KOPT-K1 (cell line): Measurements from ENCODE around the gene TACO1.

Source experiments
- H3K27ac ChIP-seq: fragments of 200-600 bp; sonication (generic); 2 replicates; pipeline ENCODE4 v1.5.1; 2016; ENCODE audit warnings: antibody characterized with exemption, mild to moderate bottlenecking, low read depth, low read length; ENCODE audit not compliant: poor library complexity, severe bottlenecking
- H3K36me3 ChIP-seq: fragments of 200-600 bp; sonication (generic); 2 replicates; pipeline ENCODE4 v1.5.1; 2017; ENCODE audit warnings: antibody characterized with exemption, mild to moderate bottlenecking, low read length, moderate library complexity; ENCODE audit not compliant: insufficient read depth
- H3K9me3 ChIP-seq: fragments of 200-600 bp; sonication (generic); 2 replicates; pipeline ENCODE4 v1.5.1; 2017; ENCODE audit warnings: antibody characterized with exemption, low read length, mild to moderate bottlenecking; ENCODE audit not compliant: insufficient read depth, poor library complexity, severe bottlenecking

Gene TACO1

GRCh38 chr17:63587770-63588169, 12.9 kb upstream of the TACO1 start:
- H3K9me3 ChIP-seq: no peaks in the 10 kb centered on the region
- peaks cover 98% of the 10 kb centered on the region for H3K36me3 ChIP-seq
- H3K27ac ChIP-seq: no peak overlapping the region

- peaks cover 98% of the 10 kb centered on the region for H3K36me3 ChIP-seq
- H3K27ac ChIP-seq: no peak overlapping the region
These were observed 11.9 kb upstream of the TACO1 start for GRCh38 chr17:63588797-63589196.

GRCh38 chr17:63589646-63590045, 11.0 kb upstream of the TACO1 start:
- H3K9me3 ChIP-seq: no peaks in the 10 kb centered on the region
- no peak overlapping the region for H3K27ac ChIP-seq
- peaks cover 96% of the 10 kb centered on the region for H3K36me3 ChIP-seq

More at GRCh38 chr17:63588797-63589196, 11.9 kb upstream of the TACO1 start:
- no peaks in the 10 kb centered on the region for H3K9me3 ChIP-seq

GRCh38 chr17:63592797-63593196, 7.9 kb upstream of the TACO1 start:
- no peaks in the 10 kb centered on the region for H3K9me3 ChIP-seq
- H3K36me3 ChIP-seq: peaks cover 70% of the 10 kb centered on the region
- no peak overlapping the region for H3K27ac ChIP-seq

GRCh38 chr17:63595132-63595531, 5.6 kb upstream of the TACO1 start:
- no peak overlapping the region for H3K27ac ChIP-seq
- H3K9me3 ChIP-seq: no peaks in the 10 kb centered on the region
- H3K36me3 ChIP-seq: peaks cover 47% of the 10 kb centered on the region

DNA sequence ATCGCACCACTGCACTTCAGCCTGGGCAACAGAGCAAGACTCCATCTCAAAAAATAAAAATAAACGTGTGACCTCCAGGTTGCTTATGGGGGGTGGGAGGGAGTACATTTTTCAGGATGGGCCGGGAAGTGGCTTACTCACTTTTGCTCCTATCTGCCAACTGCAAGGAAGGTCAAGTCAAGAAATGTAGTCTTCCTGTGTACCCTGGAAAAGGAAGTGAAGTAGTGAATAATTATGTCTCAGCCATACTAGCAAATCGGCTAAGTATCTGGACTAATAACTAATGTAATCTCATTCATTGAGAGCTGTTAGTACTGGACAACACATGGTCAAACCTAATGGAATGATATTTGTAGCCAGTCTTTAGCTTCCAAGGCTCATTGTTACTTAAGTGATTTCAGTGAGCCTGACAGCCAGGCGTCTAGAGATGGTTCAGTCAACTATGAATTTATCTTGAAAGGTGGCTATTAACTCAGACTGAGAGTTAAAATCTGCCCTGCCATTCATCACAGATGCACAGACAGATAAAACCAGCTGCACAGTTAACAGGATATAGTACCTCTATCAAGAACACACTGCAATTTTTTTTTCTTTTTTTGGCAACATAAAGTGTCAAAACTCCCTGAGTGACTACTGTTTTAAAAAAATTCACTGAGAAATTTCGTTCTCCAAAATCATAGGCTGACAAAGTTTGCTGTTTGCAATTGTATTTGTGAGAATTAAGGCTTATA, 3.7 kb upstream of the TACO1 start:
- no peak overlapping the region for H3K27ac ChIP-seq
- H3K9me3 ChIP-seq: no peaks in the 10 kb centered on the region
- H3K36me3 ChIP-seq: peaks cover 28% of the 10 kb centered on the region

DNA sequence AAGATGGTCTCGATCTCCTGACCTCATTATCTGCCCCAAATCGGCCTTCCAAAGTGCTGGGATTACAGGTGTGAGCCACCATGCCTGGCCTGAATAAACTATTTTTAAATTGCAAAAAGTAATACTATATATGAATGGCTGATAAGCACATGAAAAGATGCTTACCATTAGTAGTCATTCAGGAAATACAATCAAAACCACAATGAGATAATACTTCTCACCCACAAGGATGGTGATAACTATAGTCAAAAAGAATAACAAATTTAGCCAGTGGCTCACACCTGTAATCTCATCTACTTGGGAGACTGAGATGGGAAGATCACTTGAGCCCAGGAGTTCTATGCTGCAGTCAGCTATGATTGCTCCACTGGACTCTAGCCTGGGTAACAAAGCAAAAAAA, 2.4 kb upstream of the TACO1 start:
- H3K36me3 ChIP-seq: peaks cover 17% of the 10 kb centered on the region
- H3K27ac ChIP-seq: no peak overlapping the region
- no peaks in the 10 kb centered on the region for H3K9me3 ChIP-seq

DNA sequence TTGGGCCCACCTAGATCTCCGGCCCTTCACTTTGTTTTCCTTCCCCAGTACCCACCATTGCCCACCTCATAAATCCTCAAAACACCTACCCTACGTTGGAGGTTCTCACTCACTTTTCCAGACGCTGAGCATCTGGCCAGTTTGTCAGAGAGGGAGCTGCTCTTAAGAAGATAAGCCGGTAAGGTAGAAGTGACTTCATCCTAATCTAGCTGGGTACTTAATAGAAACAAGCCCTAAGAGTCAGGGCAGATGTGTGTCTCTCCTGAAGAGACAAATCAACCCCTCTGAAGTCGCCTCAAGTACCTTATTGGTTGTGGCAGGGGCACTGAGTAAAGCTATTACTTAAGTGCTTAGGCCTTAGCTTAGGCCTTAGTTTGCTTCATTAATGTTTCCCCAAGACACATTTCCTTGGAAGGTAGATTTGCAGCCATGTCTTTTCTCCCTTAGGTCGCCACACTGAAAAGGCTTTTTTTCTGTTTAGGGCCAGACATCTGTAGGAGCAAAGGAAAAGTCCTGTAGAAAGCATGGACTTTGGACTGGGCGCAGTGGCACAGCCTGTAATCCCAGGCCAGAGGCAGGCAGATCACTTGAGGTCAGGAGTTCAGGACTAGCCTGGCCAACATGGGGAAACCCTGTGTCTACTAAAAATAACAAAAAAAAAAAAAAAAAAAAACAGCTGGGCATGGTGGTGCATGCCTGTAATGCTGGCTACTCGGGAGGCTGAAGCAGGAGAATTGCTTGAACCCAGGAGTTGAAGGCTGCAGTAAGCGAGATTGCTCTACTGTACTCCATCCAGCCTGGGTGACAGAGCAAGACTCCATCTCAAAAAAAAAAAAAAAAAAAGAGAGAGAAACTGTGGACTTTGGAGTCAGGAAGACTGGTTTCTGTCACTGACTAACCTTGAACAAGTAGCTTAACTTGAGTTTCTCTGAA, 1.0 kb downstream of the TACO1 start:
- peak overlapping the region; percentile 70 for H3K27ac ChIP-seq
- H3K36me3 ChIP-seq: peaks cover 33% of the 10 kb centered on the region
- no peaks in the 10 kb centered on the region for H3K9me3 ChIP-seq

DNA sequence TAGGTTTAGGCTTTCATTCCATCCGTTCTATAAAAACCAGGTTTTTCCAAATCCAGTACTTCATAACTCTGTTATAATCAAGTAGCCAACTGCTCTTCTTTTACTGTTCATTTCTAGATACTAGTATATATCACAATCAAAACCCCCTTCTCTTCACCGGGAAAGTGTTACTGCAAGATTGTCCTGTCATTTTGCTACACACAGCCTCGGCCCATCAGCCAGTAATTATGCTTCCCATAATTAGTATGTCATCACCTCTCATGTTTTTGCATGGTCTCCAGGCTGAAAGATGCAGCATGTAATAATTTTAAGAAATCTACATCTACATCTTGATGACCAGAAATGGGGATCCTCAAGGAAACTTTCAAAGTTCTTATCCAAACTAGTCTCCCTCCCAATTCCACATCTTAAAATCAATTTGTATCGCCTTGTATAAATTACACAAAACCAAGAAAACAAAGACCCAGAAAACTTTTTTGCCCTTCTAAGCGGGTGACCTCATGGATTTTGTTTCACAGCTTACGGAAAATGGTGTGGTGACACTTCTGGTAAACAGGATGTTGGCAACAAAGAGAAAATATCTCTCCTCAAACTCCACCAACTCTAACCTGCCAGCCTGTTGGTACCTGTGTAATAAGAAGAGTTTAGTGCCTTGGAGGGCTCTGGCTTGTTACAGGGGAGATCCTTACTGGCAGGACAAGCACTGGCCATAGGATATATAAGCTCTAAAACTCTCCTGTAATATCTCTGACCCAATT, 9.3 kb downstream of the TACO1 start:
- H3K9me3 ChIP-seq: no peaks in the 10 kb centered on the region
- no peak overlapping the region for H3K27ac ChIP-seq
- peaks cover 61% of the 10 kb centered on the region for H3K36me3 ChIP-seq

- H3K27ac ChIP-seq: no peak overlapping the region
- H3K36me3 ChIP-seq: peaks cover 53% of the 10 kb centered on the region
- H3K9me3 ChIP-seq: no peaks in the 10 kb centered on the region
These were observed 10.2 kb downstream of the TACO1 start for GRCh38 chr17:63610854-63611253.

DNA sequence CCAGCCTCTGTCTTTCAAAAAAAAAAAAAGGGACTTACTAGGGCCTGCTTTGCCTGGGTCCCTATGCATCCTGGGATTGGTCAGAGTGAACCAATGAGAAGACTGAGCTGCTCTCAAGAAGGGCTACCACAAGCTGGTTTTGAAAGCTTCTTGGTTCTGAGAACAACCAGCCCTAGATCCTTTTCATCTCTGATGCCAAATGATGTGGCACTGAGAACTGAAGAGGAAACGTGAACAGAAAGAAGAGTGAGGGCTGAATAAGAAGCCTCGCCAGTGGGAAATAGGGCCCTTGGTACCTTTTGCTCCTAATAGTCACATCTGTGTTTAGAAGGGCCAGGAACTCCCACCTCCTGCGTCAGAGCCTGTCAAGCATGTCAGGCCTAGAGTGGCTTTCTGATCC, 10.7 kb downstream of the TACO1 start:
- no peak overlapping the region for H3K27ac ChIP-seq
- H3K36me3 ChIP-seq: peaks cover 48% of the 10 kb centered on the region
- H3K9me3 ChIP-seq: no peaks in the 10 kb centered on the region

DNA sequence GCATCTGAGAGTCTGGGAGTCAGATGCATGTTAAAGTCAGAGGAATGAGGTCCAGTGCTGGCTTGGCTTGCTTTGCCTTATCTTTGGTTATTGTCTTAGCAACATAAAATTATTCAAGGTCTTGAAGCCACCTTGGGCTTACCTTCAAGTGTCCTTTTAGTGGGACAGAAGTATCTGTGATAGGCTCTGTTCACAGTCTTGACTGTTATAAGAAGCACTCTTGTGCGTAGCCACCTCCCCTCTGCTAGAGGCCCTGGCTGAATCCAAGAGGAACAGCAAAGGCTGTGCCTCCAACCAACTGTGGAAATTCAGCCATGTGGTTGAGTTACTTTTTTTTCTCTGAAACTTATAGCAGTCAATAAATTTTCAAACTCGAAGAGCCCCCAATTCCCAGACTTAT, 13.0 kb downstream of the TACO1 start:
- H3K36me3 ChIP-seq: peaks cover 24% of the 10 kb centered on the region

DNA sequence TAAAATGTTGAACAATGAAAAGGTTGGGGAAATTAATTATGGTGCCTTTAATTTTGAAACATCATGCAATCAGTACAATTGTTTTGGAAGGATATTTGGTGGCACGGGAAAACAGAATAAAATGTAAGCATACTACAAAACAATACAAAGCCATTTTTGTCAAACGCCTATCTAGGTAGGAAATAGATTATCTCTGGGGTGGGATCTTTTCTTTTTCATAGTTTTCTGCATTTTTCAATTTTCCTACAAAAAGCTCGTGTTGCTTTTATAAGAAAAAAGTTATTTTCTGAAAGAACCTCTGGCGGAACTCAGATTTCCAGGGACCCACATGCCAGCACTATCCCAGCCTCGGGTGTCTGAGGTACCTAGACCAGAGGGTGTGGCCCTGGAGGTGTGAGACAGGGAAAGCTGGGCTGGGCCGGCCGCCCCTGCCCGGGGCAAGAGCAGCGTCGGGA, 20.6 kb downstream of the TACO1 start:
- peak overlapping the region; percentile 59 for H3K27ac ChIP-seq
- H3K9me3 ChIP-seq: no peaks in the 10 kb centered on the region
- H3K36me3 ChIP-seq: no peaks in the 10 kb centered on the region

More for the DNA sequence above, 13.0 kb downstream of the TACO1 start:
- no peaks in the 10 kb centered on the region for H3K9me3 ChIP-seq
- no peak overlapping the region for H3K27ac ChIP-seq

- H3K9me3 ChIP-seq: no peaks in the 10 kb centered on the region
- peak within 1 kb of the TSS; percentile 59 for H3K27ac ChIP-seq
These were observed 21.2 kb downstream of the TACO1 start, which contains the start of gene MAP3K3 for GRCh38 chr17:63621684-63622573. TSS of gene MAP3K3 (plus strand) at chr17:63622417. CDS start at chr17:63622760, 343 bp downstream.

More at GRCh38 chr17:63621684-63622573, 21.2 kb downstream of the TACO1 start, which contains the start of gene MAP3K3:
- no peaks in the 10 kb centered on the region for H3K36me3 ChIP-seq
